Activated CD4-positive, alpha-beta memory T cell treated with anti-CD3 and anti-CD28 coated beads for 36 hours (primary cell): ENCODE results near the gene ARHGEF19. TPM values are rescaled to one million over a fixed set of nuclear protein-coding genes. Genes with fewer than 3 reads are reported as not detected.
"Not testable (repeated sequence)": the region's sequence is repeated elsewhere in the genome, so short reads cannot be mapped to it uniquely, and the experiment has no call there.

ENCODE experiments used
- CTCF ChIA-PET: fragments of 350-600 bp; sonication (Branson Sonifier 250); formaldehyde crosslinking; loops from one replicate; lab custom pipeline; 2021; ENCODE audit warnings: antibody characterized with exemption, inconsistent platforms; lab: Charles Lee
- POLR2A ChIA-PET: fragments of 350-600 bp; sonication (Branson Sonifier 250); formaldehyde crosslinking; loops from one replicate; lab custom pipeline; 2021; ENCODE audit warnings: antibody characterized with exemption; lab: Charles Lee
- DNase-seq: peaks from one replicate; pipeline ENCODE4 v3.0.0-alpha.2; 2020
- H3K27ac Mint-ChIP-seq: one replicate; pipeline ENCODE4 v1.8.0; 2021; ENCODE audit warnings: mixed read lengths
- H3K27me3 Mint-ChIP-seq: one replicate; pipeline ENCODE4 v1.8.0; 2021; ENCODE audit warnings: mixed read lengths
- H3K36me3 Mint-ChIP-seq: one replicate; pipeline ENCODE4 v1.8.0; 2021; ENCODE audit warnings: mixed read lengths
- H3K4me1 Mint-ChIP-seq: one replicate; pipeline ENCODE4 v1.8.0; 2021; ENCODE audit warnings: low read depth, mixed read lengths
- H3K4me3 Mint-ChIP-seq: one replicate; pipeline ENCODE4 v1.8.0; 2021; ENCODE audit warnings: mild to moderate bottlenecking, mixed read lengths
- H3K9me3 Mint-ChIP-seq: one replicate; pipeline ENCODE4 v1.8.0; 2021; ENCODE audit warnings: mixed read lengths
- intact Hi-C: fragments of 100-400 bp; cut with micrococcal nuclease; formaldehyde crosslinking; loops from one replicate; pipeline ENCODE4 v1.15.1; 2023
- total RNA-seq, 2 experiments: library from RNA; stranded (reverse); gene quantifications; one replicate each; pipeline ENCODE4 v1.2.3, GENCODE V29; 2021

Gene ARHGEF19
- total RNA-seq, 2 experiments from 2014 or later, result 7.0 to 7.1 TPM

DNA sequence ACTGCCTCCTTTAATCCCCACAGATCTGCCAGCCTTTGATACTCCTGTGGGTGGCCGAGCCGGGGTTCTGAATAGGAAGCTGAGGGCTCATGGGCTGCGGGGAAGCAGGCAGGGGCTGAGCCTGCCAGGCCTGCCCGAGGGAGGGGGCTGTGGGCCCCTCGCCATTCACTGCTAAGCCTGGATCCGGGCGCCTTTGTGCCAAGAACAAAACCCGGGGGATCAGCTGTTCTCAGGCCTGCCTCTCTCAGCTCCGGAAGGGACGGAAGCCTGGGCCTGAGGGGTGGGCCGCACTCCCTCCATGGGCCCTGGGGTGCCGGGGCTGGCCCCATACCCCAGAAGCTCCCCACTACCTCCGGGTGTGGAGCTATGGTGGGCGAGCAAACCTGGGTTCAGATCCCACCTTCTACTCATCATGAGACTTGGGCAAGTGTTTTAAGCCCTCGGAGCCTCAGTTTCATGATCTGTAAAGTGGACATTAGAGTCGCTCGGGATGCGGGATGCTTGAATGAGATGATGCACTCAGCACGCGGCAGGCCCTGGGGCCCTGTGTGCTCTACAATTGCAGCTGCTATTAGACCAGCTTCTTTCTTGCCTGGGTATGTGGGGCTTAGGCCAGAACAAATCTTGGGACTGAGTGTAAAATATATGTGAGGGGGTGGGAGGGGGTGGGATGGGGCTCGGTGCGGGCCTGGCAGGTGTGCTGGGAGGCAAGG is 37.4 kb downstream of the ARHGEF19 start:
- CTCF ChIA-PET, result interaction anchor here (0.7 to 1.4 kb wide), 2 partner anchors 92 to 166 kb away, joined by 3 read pairs; no protein-coding TSS in a partner anchor
- H3K36me3 Mint-ChIP-seq, result no peaks in the 10 kb centered on the region
- no peak overlapping the region for H3K27ac Mint-ChIP-seq
- H3K4me3 Mint-ChIP-seq, result no peak overlapping the region
- DNase-seq, result no peak
- POLR2A ChIA-PET, result no interaction called here
- intact Hi-C loops, result no loop called here
- no peaks in the 10 kb centered on the region for H3K9me3 Mint-ChIP-seq
- H3K27me3 Mint-ChIP-seq, result peaks cover 3% of the 10 kb centered on the region
- H3K4me1 Mint-ChIP-seq, result no peaks in the 10 kb centered on the region

DNA sequence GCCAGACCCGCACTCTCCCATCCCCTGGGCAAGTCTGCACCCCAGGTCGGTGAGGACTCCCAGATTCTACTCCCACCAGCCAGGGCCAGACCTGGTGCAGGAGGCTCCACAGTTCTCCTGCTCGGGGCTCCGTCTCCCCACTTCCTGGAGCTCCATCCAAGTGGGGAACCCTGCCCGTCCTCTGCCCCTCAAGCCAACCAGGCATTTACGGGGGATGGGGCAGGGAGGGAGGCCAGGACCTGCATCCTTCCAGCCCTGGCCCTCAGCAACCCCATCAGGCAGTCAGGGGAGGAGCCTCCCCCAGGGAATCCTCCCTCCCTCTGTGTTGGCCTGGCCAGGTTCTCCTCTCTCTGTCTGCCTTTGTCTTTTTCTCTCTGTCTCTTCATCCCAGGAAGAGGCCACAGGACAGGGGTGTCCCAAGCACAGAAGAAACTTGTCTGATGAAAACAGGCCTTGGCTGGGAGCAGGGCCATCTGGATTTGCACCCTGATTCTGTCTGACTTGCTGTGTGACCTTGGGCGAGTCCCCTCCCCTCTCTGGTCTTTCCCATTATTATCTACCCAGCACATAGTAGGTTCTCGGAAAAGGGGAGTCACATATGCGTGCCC is 38.1 kb downstream of the ARHGEF19 start:
- CTCF ChIA-PET, result interaction anchor here (0.7 to 1.4 kb wide), 2 partner anchors 92 to 165 kb away, joined by 3 read pairs; no protein-coding TSS in a partner anchor
- Mint-ChIP-seq H3K9me3 (no peaks in the 10 kb centered on the region), H3K4me3 (no peak overlapping the region), H3K27ac (no peak overlapping the region), H3K4me1 (no peaks in the 10 kb centered on the region), H3K36me3 (no peaks in the 10 kb centered on the region), H3K27me3 (peaks cover 3% of the 10 kb centered on the region)
- POLR2A ChIA-PET, result no interaction called here
- intact Hi-C loops, result no loop called here
- no peak for DNase-seq

DNA sequence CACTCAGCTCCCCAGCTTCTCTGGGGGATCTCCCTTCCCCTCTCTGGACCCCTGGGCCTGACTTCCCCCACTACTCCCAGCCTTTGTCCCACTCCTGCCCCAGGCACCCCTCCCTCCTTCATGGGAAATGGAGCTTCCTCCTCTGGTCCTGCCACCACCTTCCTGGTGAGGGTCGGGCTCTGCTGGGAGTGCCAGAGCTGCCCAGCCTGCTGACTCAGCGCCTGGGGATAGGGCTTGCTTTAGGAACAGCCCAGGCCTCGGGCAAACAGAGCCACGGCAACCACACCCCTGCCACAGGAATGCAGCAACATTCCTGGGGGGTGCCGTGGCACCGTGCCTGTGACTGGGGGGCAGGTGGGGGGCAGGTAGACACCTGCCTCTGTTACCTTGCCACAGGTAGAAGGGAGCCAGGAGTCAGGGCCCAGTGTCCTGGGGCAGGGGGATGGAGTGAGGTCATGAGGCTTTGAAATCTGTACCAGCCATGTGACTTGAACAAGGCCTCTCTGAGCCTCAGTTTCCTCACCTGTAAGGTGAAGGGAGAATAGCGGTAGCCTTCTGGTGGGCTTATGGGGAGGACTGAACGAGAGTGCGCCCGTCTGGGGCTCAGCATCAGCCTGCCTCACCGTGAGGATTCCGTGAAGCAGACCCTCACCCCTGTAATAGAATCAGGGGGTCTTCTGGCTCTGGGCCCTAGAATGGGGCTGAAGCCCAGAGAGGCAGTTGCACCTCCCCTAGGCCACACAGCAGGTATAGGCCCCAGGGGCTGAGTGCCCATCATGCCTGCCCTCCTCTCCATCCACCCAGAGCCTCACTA is 38.8 kb downstream of the ARHGEF19 start:
- Mint-ChIP-seq H3K27me3 (peaks cover 3% of the 10 kb centered on the region), H3K36me3 (no peaks in the 10 kb centered on the region), H3K27ac (no peak overlapping the region), H3K4me1 (peaks cover 5% of the 10 kb centered on the region), H3K4me3 (no peak overlapping the region), H3K9me3 (no peaks in the 10 kb centered on the region)
- ChIA-PET POLR2A (no interaction called here), CTCF (no interaction called here)
- intact Hi-C loops, result no loop called here
- DNase-seq, result no peak

GRCh38 chr1:16172964-16173446 is 39.4 kb downstream of the ARHGEF19 start:
- ChIA-PET POLR2A (no interaction called here), CTCF (no interaction called here)
- no peaks in the 10 kb centered on the region for H3K9me3 Mint-ChIP-seq
- no peak for DNase-seq
- peaks cover 12% of the 10 kb centered on the region for H3K4me1 Mint-ChIP-seq
- H3K4me3 Mint-ChIP-seq, result no peak overlapping the region
- intact Hi-C loops, result no loop called here
- H3K36me3 Mint-ChIP-seq, result no peaks in the 10 kb centered on the region
- H3K27ac Mint-ChIP-seq, result no peak overlapping the region
- H3K27me3 Mint-ChIP-seq, result peaks cover 3% of the 10 kb centered on the region

- Mint-ChIP-seq H3K36me3 (no peaks in the 10 kb centered on the region), H3K4me3 (no peak overlapping the region), H3K27me3 (peaks cover 2% of the 10 kb centered on the region), H3K27ac (no peak overlapping the region), H3K9me3 (no peaks in the 10 kb centered on the region), H3K4me1 (peaks cover 12% of the 10 kb centered on the region)
- CTCF ChIA-PET, result interaction anchor here (1.1 kb wide), 1 partner anchor 90 kb away, joined by 4 read pairs; no protein-coding TSS in a partner anchor
- POLR2A ChIA-PET, result no interaction called here
- no peak for DNase-seq
- intact Hi-C loops, result no loop called here
Measured at GRCh38 chr1:16172218-16172830, 40.1 kb downstream of the ARHGEF19 start.

DNA sequence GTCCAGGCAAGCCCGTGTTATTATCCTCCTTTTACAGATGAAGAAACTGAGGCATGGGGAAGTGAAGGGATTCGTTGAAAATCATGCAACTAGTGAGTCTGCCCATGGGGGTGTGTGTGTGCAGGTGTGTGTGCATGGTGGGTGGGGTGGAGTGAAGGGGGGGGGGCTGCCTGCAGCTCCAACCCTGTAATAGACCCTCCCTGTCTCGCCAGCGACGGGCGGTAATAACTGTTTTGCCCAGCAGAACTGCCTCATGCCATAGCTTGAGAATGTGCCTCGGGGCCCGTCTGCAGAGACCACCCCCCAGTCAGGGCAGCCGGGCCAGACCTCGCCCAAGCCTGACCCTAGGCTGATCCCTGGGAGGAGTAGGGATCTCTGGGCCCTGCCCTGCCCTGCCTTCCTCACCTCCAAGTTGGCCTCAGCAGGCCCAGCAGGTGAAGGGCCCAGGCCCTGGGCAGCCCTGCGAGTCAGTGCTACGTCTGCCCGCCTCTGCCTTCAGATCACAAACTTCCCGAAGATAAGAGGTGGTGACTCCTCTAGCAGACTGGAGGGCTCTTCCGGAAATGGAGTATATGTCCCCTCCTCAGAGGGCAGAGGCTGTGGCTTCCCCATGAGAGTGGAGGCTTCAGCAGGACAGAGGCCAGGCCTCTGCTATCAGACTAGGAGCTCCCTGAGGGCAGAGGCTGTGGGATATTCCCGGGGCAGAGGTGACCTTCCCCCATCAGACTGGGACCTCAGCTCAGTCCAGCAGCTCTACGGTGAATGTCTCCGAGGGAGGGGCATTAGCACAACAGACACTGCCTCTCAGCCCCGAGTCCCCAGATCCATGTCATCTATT is 40.9 kb downstream of the ARHGEF19 start:
- ChIA-PET CTCF (interaction anchor here (0.6 to 1.1 kb wide), 2 partner anchors 15 to 89 kb away, joined by 3 to 4 read pairs; no protein-coding TSS in a partner anchor), POLR2A (no interaction called here)
- Mint-ChIP-seq H3K4me1 (peaks cover 12% of the 10 kb centered on the region), H3K27me3 (no peaks in the 10 kb centered on the region), H3K4me3 (no peak overlapping the region), H3K27ac (no peak overlapping the region), H3K9me3 (no peaks in the 10 kb centered on the region), H3K36me3 (no peaks in the 10 kb centered on the region)
- DNase-seq, result no peak
- intact Hi-C loops, result no loop called here

- intact Hi-C loops, result no loop called here
- no peak for DNase-seq
- POLR2A ChIA-PET, result no interaction called here
- Mint-ChIP-seq H3K36me3 (no peaks in the 10 kb centered on the region), H3K27me3 (no peaks in the 10 kb centered on the region), H3K4me1 (peaks cover 22% of the 10 kb centered on the region), H3K27ac (no peak overlapping the region), H3K4me3 (no peak overlapping the region), H3K9me3 (no peaks in the 10 kb centered on the region)
- CTCF ChIA-PET, result interaction anchor here (1.2 kb wide), 1 partner anchor 92 kb away, joined by 3 read pairs; no protein-coding TSS in a partner anchor
Measured at GRCh38 chr1:16170283-16170673, 42.2 kb downstream of the ARHGEF19 start.

- ChIA-PET CTCF (interaction anchor here (0.8 to 2.0 kb wide), 6 partner anchors 19 to 98 kb away, joined by 4 to 8 read pairs (median 6); partner anchors contain the start of gene FAM131C), POLR2A (interaction anchor here (1.6 kb wide), 1 partner anchor 14 kb away, joined by 3 read pairs; no protein-coding TSS in a partner anchor)
- Mint-ChIP-seq H3K4me1 (peaks cover 32% of the 10 kb centered on the region), H3K36me3 (no peaks in the 10 kb centered on the region), H3K27me3 (no peaks in the 10 kb centered on the region), H3K9me3 (no peaks in the 10 kb centered on the region), H3K4me3 (peak overlapping the region; percentile 38), H3K27ac (no peak overlapping the region)
- intact Hi-C loops, result no loop called here
- peak; percentile 63 for DNase-seq
Measured at GRCh38 chr1:16168622-16169360, 43.7 kb downstream of the ARHGEF19 start.

GRCh38 chr1:16168144-16168495 is 44.3 kb downstream of the ARHGEF19 start:
- H3K9me3 Mint-ChIP-seq, result not testable (repeated sequence)
- peaks cover 37% of the 10 kb centered on the region for H3K4me1 Mint-ChIP-seq
- POLR2A ChIA-PET, result interaction anchor here (1.6 kb wide), 1 partner anchor 13 kb away, joined by 3 read pairs; no protein-coding TSS in a partner anchor

DNA sequence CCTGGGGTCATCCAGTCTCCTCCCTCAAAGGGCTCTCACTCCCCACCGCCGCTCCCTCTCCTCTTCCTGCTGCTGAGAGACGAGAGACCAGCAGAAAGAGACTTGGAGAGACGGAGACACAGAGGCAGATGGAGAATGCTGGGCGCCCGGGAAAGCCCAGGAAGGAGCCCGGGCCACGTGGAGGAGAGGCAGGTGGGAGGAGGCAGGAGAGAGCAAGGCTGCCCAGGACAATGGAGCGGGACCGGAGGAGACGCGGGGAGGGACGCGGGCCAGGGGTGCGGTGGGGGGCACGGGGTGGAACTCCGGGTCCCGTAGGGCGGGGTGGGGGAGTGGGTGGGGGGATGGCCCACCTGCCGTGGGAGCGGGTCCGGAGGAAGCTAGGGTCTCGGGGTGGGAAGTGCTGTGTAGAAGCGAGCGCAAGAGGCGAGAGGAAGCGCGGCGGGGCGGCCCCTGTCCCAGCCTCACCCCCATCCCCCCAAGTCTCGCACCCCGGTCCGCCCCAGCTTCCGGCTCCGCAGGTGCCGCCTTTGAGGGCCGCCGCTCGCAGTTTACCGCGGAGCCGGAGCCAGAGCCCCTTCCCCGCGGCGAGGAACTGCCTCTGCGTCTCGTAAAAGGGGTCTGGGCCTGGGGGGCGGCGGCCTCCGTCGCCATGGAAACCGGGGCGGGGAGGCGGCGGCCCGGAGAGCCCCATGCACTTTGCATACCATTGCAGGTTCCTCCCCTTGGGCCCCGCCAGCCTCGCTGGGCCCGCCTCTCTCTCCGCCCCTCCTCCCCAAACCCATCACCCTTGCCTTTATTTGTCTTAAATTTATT is 44.9 kb downstream of the ARHGEF19 start:
- DNase-seq, result peak; percentile 70
- H3K36me3 Mint-ChIP-seq, result no peaks in the 10 kb centered on the region
- H3K4me3 Mint-ChIP-seq, result peak overlapping the region; percentile 56
- no peaks in the 10 kb centered on the region for H3K9me3 Mint-ChIP-seq
- intact Hi-C loops, result no loop called here
- POLR2A ChIA-PET, result interaction anchor here (1.6 kb wide), 1 partner anchor 13 kb away, joined by 3 read pairs; no protein-coding TSS in a partner anchor
- CTCF ChIA-PET, result interaction anchor here (2.0 kb wide), 1 partner anchor 85 kb away, joined by 7 read pairs; no protein-coding TSS in a partner anchor
- H3K27ac Mint-ChIP-seq, result no peak overlapping the region
- peaks cover 43% of the 10 kb centered on the region for H3K4me1 Mint-ChIP-seq
- H3K27me3 Mint-ChIP-seq, result no peaks in the 10 kb centered on the region

More at GRCh38 chr1:16168144-16168495, 44.3 kb downstream of the ARHGEF19 start:
- intact Hi-C loops, H3K27me3 Mint-ChIP-seq, H3K36me3 Mint-ChIP-seq, DNase-seq, H3K27ac Mint-ChIP-seq: not testable (repeated sequence)
- H3K4me3 Mint-ChIP-seq, result peak overlapping the region; percentile 43
- CTCF ChIA-PET, result interaction anchor here (1.5 to 2.0 kb wide), 4 partner anchors 85 to 98 kb away, joined by 4 to 8 read pairs (median 6); no protein-coding TSS in a partner anchor
